Measurements from ENCODE around the gene HOXC4.
"Not testable (repeated sequence)": the region's sequence is repeated elsewhere in the genome, so short reads cannot be mapped to it uniquely, and the experiment has no call there.

DNA sequence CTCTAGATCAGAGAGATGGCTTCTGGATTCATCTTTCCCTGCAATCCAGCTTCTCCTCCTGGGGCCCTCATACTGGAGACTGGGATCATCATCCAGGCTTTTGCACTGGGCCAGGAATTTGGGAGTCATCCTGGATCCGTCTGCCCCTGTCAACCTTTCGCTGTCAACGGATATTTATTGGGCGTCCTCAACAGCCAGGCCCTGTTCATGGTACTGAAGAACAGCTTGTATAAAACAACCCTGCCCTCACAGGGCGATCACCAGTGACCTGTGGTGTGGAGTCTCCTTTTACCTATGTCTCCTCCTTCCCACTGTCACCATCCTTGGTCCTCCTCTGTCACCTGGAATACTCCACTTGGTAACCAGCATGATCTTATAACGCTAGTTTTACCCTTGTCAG, 48.6 kb downstream of the HOXC4 start:
- TF ChIP-seq, protein P1, sequence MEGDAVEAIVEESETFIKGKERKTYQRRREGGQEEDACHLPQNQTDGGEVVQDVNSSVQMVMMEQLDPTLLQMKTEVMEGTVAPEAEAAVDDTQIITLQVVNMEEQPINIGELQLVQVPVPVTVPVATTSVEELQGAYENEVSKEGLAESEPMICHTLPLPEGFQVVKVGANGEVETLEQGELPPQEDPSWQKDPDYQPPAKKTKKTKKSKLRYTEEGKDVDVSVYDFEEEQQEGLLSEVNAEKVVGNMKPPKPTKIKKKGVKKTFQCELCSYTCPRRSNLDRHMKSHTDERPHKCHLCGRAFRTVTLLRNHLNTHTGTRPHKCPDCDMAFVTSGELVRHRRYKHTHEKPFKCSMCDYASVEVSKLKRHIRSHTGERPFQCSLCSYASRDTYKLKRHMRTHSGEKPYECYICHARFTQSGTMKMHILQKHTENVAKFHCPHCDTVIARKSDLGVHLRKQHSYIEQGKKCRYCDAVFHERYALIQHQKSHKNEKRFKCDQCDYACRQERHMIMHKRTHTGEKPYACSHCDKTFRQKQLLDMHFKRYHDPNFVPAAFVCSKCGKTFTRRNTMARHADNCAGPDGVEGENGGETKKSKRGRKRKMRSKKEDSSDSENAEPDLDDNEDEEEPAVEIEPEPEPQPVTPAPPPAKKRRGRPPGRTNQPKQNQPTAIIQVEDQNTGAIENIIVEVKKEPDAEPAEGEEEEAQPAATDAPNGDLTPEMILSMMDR (IDR thresholded peaks at IDR 0.05), result not testable (repeated sequence)
- not testable (repeated sequence) for TF ChIP-seq POLR2A (IDR thresholded peaks at IDR 0.05)
